Muscle layer of colon (tissue), 2 donors: ENCODE results near the gene SMARCE1.
A peak's percentile ranks its signal among the peaks of the same experiment; 100 is the strongest.

Source experiments
- H3K27ac ChIP-seq: one replicate; pipeline ENCODE4 v1.7.0; 2013; ENCODE audit warnings: low read depth, mild to moderate bottlenecking, low read length, moderate library complexity
- H3K27me3 ChIP-seq, 2 donors: one replicate each; pipeline ENCODE4 v1.7.0; 2013; ENCODE audit warnings: low read length in 2 of 2, mild to moderate bottlenecking in 2 of 2; ENCODE audit not compliant: insufficient read depth in 2 of 2, control insufficient read depth in 1 of 2
- H3K36me3 ChIP-seq: one replicate; pipeline ENCODE4 v1.7.0; 2013; ENCODE audit warnings: mild to moderate bottlenecking, low read length; ENCODE audit not compliant: insufficient read depth
- H3K4me1 ChIP-seq: one replicate; pipeline ENCODE4 v1.7.0; 2013; ENCODE audit warnings: mild to moderate bottlenecking, low read length; ENCODE audit not compliant: insufficient read depth
- H3K4me3 ChIP-seq, 2 donors: one replicate each; pipeline ENCODE4 v1.7.0; 2013; ENCODE audit warnings: low read length in 2 of 2, low read depth in 1 of 2, mild to moderate bottlenecking in 1 of 2, moderate library complexity in 1 of 2
- H3K9ac ChIP-seq: one replicate; pipeline ENCODE4 v1.7.0; 2013; ENCODE audit warnings: low read length
- H3K9me3 ChIP-seq: one replicate; pipeline ENCODE4 v1.7.0; 2013; ENCODE audit warnings: mild to moderate bottlenecking, low read length
- donor health status: abdominal sarcoma.
- donor health status: Adenocarcinoma of cecum.

SMARCE1 gene

DNA sequence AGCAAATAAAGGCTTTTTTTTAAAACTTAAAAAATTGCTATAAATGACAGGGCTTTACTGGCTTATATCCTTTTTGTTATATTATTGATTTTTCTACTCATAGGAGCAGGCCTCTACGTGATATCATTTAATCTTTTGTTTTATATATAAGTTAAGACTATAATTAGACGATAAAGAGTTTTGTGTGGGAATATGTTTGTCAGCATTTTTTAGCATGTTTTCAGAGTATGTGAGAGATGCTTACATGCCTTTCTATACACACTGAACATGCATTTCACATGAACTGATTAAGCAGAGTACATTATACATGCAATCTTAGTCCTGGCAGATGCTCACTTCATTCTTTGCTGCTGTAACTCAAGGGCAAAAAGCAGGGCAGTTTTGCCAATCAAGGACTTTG, 25.0 kb upstream of the SMARCE1 start:
- Histone ChIP-seq H3K36me3 (no peaks in the 10 kb centered on the region), H3K9ac (no peak overlapping the region), H3K4me1 (no peaks in the 10 kb centered on the region), H3K9me3 (no peaks in the 10 kb centered on the region), H3K4me3 (no peak overlapping the region), H3K27me3 (peaks cover 0 to 9% of the 10 kb centered on the region in 2 donors), H3K27ac (no peak overlapping the region)

DNA sequence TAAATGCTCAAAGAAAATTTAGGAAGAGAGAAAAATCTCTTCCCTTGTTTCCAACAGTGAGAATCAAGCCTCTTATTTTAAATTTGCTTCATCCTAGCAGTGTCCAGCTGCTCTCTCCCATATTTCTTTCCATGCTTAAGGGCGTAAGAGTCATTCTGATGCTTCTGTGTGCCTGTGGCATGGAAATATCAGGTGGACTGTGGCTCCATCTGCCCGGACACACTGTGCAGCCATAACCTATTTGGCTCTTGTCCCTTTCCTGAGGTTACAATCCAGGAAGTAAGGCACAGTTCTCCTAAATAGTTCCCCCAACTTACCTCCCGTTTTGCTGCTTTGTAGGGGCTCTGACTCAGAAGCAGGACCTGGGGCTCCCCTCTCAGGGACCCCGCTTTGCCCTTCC, 23.7 kb upstream of the SMARCE1 start:
- no peak overlapping the region for H3K27ac ChIP-seq
- no peaks in the 10 kb centered on the region for H3K36me3 ChIP-seq
- H3K4me3 ChIP-seq = no peak overlapping the region

DNA sequence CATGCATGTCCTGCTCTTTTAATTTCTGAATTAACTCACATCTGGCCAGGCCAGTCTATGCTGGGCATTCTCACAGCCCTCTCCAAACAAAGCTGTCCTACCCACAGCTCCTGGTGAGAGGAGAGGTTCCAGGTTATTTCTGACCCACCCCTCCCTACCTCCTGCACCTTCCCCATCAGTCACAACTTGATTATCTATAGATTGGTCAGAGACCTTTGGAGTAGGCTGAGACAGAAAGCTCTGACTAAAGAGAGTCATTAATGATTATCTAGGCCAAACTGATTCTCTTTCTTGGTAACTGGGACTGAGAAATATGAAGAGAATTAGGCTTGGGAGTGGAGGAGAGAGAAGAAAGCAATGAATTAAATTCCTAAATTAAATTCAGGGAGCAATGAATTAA, 18.7 kb upstream of the SMARCE1 start:
- Histone ChIP-seq H3K9ac (no peak overlapping the region), H3K4me1 (no peaks in the 10 kb centered on the region), H3K9me3 (no peaks in the 10 kb centered on the region), H3K27me3 (peaks cover 0 to 4% of the 10 kb centered on the region in 2 donors), H3K36me3 (no peaks in the 10 kb centered on the region), H3K27ac (no peak overlapping the region), H3K4me3 (no peak overlapping the region)

More for the DNA sequence above, 23.7 kb upstream of the SMARCE1 start:
- Histone ChIP-seq H3K9me3 (no peaks in the 10 kb centered on the region), H3K4me1 (no peaks in the 10 kb centered on the region), H3K9ac (no peak overlapping the region), H3K27me3 (peaks cover 0 to 1% of the 10 kb centered on the region in 2 donors)

DNA sequence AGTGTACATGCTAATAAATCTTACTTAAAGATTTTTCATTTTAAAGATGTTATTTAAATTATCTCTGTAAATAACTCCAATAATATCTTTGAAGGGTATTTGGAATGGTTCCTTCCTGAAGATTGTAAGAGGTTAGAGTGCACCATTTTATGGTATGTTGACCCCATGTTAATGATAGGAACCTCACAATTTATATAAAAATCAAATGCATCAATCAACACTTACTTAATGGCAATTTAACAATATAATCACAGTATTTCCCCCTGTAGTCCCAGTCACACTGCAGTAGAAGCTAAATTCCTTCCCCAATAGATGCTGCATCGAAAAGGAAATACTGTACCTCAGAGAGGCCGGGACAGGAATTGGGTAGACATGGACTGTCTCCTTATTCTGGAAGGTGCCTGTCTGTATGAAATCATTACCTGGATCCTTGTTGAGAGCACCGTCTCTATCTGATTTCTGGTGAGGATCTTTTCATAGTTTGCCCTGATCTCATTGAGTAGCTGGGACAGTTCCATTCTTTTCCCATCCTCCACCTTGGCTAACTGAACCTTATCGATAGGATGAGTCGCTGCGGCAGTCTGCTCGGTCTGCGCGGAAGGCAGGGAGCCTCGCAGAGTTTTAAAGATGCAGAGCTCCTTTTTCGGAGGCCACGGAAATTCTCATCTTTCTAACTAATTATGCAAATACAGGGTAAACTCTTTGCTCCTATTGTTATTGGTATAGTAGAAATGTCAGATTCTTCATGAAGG, 17.1 kb upstream of the SMARCE1 start, which contains the start of gene KRT222:
Gene KRT222, minus strand, starts transcription at position 596 of the 752 bp plus-strand sequence. Its CDS starts 78 bp downstream, at position 518.
- peak within 1 kb of the TSS in 1 of 2 donors; percentile 35 for H3K4me3 ChIP-seq

DNA sequence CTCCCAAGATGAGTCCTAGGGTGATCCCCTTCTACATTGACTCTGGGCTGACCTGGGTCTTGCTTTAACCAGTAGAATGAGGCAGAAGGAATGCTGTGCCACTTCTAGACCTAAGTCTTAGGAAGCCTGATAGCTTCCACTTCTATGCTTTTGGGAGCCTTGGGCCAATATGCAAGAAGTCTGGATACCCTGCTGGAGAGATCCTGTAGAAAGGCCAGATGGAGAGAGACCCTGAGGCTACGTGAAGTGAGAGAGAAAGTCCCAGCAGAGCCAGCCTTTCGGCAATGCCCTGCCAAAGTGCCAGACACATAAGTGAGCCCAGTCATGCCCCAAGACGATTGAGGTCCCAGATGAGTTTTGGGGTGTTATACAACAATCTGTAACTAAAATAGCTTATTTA, 15.6 kb upstream of the SMARCE1 start:
- no peaks in the 10 kb centered on the region for H3K4me1 ChIP-seq
- no peak overlapping the region for H3K4me3 ChIP-seq
- no peak overlapping the region for H3K9ac ChIP-seq
- no peaks in the 10 kb centered on the region for H3K9me3 ChIP-seq
- H3K27ac ChIP-seq = no peak overlapping the region
- peaks cover 0 to 4% of the 10 kb centered on the region in 2 donors for H3K27me3 ChIP-seq
- no peaks in the 10 kb centered on the region for H3K36me3 ChIP-seq

More for the DNA sequence above, 17.1 kb upstream of the SMARCE1 start, which contains the start of gene KRT222:
- peaks cover 0 to 4% of the 10 kb centered on the region in 2 donors for H3K27me3 ChIP-seq
- no peaks in the 10 kb centered on the region for H3K9me3 ChIP-seq
- no peaks in the 10 kb centered on the region for H3K4me1 ChIP-seq
- no peak within 1 kb of the TSS for H3K9ac ChIP-seq
- H3K36me3 ChIP-seq = no peaks in the 10 kb centered on the region
- H3K27ac ChIP-seq = no peak within 1 kb of the TSS

DNA sequence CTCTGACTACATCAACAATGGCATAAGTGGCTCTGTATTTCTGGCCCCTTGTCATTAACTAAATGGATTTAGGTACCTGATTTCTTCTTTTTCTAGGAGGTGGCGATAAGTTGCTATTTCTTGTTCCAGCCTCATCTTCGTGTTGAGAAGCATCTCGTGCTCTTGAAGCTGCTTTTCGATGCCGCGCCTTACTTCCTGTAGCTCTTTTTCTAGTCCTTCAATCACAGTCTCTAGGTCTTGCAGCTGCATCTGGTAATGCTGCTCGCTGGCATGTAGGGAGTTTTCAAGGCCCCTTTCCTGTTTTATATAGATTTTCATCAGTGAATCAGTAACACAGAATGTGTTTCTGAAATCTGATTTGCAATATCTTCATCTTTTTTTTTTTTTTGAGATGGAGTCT, 12.3 kb upstream of the SMARCE1 start:
- Histone ChIP-seq H3K4me1 (no peaks in the 10 kb centered on the region), H3K9me3 (no peaks in the 10 kb centered on the region), H3K9ac (no peak overlapping the region), H3K27ac (no peak overlapping the region), H3K27me3 (no peaks in the 10 kb centered on the region), H3K36me3 (no peaks in the 10 kb centered on the region), H3K4me3 (no peak overlapping the region)

DNA sequence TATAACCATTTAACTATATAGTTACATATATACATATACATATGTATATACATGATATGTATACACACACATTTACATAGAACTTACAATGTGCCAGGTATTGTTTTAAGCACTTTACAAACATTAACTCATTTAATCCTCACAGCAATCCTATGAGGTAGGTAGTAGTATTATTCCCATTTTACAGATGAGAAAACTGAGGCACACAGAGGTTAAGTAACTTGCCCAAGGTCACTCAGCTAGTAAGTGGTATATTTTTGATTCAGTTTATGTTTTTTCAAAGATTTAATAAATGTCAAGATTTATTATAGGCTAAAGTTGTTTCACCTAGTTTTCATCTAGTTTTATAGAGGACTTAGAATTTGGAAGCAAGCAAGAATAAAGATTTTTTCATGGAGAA, 10.8 kb upstream of the SMARCE1 start:
- no peaks in the 10 kb centered on the region for H3K9me3 ChIP-seq
- H3K4me3 ChIP-seq = no peak overlapping the region
- no peaks in the 10 kb centered on the region for H3K27me3 ChIP-seq
- no peaks in the 10 kb centered on the region for H3K4me1 ChIP-seq
- no peak overlapping the region for H3K9ac ChIP-seq
- no peaks in the 10 kb centered on the region for H3K36me3 ChIP-seq
- no peak overlapping the region for H3K27ac ChIP-seq

DNA sequence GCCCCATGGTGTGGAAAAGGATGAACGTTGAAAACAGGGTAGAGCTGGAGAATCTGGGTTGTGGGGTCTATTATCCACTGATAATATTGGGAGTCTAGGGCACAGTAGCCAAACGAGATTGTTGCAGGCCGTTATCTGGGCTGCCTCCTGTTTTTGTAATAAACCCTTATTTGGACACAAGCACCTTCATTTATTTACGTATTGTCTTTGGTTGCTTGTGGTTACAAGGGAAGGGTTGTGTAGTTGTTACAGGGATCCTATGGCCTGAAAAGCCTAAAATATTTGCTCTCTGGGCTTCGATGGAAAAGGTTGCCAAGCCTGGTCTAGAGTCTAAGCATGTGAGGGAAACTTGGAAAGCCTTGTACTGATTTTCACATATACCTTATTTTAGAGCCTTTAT, 4.3 kb upstream of the SMARCE1 start:
- Histone ChIP-seq H3K4me1 (peaks cover 8% of the 10 kb centered on the region), H3K36me3 (no peaks in the 10 kb centered on the region), H3K27me3 (no peaks in the 10 kb centered on the region), H3K9ac (no peak overlapping the region), H3K27ac (no peak overlapping the region), H3K4me3 (no peak overlapping the region), H3K9me3 (no peaks in the 10 kb centered on the region)

DNA sequence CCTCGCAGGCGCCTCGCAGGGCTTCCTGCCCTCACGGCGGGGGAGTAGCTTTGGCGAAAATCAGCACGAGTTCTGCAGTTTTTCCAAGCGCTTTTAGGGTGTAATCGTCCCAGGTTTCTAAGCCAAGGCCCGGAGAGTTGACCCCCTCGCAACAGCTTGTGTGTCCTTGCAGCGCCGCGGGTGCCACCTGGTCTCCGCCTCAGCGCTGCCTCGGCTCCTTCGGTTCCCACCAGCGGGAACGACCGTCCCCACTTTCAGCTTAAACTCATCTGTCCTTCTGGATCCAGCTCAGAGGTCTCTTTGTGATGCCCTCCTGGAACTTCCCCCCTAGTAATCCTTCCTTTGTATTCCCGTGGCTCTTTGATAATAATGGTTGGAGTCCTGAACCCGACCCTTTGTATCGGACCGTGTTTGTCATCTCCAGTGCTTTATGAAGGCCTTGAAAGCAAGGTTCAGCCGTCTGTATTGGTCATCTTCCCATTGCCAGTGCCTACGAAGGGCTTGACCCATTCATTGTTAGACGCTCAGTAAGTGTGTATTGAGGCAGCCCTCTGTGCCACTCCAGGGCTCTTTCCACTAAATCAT, 858 bp upstream of the SMARCE1 start:
- peaks cover 30% of the 10 kb centered on the region for H3K4me1 ChIP-seq
- H3K9ac ChIP-seq = peak overlapping the region; percentile 93
- peaks cover 13% of the 10 kb centered on the region for H3K36me3 ChIP-seq
- peak overlapping the region; percentile 82 to 98 for H3K4me3 ChIP-seq
- H3K27me3 ChIP-seq = no peaks in the 10 kb centered on the region
- no peaks in the 10 kb centered on the region for H3K9me3 ChIP-seq
- H3K27ac ChIP-seq = peak overlapping the region; percentile 95

DNA sequence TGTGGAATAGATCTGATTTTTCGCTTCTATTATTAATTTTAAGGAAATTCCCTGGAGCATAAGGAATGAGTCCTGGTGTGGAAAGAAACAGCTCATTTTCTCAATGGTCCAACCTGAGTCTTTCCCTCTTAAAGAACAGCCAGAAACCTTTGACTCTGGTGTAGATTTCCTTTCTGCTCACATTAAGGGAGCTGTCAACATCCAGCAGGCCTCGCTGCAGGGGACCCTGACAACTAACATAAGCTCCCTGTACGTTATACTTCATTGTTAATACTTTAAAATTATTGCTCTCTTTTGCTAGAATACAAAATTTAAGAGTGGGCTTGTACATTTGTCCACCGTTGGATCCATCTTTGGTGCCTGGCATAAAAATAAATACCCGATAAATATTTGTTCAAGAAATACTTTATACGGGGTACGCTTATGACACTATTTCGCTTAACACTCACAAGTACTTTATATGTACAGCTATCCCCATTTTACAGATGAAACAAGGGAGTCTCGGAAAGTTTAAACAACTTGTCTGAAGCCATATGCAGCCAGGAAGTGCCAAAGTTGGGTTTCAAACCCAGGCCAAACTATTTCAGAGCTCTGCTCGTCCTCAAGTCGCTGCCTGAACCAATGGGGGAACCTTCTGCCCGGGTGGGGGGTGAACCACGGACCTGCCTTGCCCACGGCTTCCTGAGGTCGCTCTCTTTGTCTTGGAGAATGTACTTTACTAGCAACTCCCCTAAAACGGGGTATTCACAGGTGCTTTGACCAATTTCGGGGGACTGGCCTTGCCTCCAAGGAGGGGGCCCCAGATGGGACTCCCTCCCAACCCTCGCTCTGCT, 611 bp downstream of the SMARCE1 start:
- Histone ChIP-seq H3K4me3 (peak overlapping the region; percentile 82 to 98), H3K27me3 (no peaks in the 10 kb centered on the region)

DNA sequence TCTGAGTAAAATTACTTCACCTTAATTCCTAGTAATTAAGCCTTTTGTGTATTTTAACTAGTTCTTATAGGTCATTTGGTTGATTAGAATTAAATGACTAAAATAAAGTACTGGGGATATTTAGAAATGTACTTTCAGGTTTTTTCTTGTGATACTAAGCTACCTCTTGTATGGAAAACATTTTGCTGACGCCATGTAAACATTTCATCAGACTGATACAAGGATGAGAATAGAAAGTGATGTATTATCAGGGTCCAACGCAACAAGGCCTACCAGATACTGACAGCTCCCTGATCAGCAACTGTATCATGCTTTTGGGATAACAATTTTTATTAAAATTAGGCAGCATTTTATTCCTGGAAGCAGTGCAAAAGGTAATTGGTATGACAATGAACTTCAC, 1.7 kb downstream of the SMARCE1 start:
- no peaks in the 10 kb centered on the region for H3K27me3 ChIP-seq
- H3K4me3 ChIP-seq = no peak overlapping the region
- H3K27ac ChIP-seq = no peak overlapping the region
- H3K36me3 ChIP-seq = peaks cover 33% of the 10 kb centered on the region
- H3K9ac ChIP-seq = no peak overlapping the region
- H3K4me1 ChIP-seq = peaks cover 34% of the 10 kb centered on the region
- no peaks in the 10 kb centered on the region for H3K9me3 ChIP-seq

More for the DNA sequence above, 611 bp downstream of the SMARCE1 start:
- Histone ChIP-seq H3K9me3 (no peaks in the 10 kb centered on the region), H3K36me3 (peaks cover 23% of the 10 kb centered on the region), H3K4me1 (peaks cover 34% of the 10 kb centered on the region), H3K27ac (peak overlapping the region; percentile 95), H3K9ac (peak overlapping the region; percentile 93)
